Endodermal cell (in vitro differentiated cells): ENCODE measurements around the gene TUT4. TPM values are rescaled to one million over a fixed set of nuclear protein-coding genes. Genes with fewer than 3 reads are reported as not detected.

Experiments
- DNase-seq: peaks from one replicate; pipeline ENCODE4 v3.0.0-alpha.2; 2017
- H3K27ac ChIP-seq: 2 replicates; pipeline ENCODE4 v1.5.1; 2013; ENCODE audit warnings: mild to moderate bottlenecking, low read depth, low read length, moderate library complexity
- H3K27me3 ChIP-seq: 2 replicates; pipeline ENCODE4 v1.6.1; 2013; ENCODE audit warnings: mild to moderate bottlenecking, low read length, moderate library complexity; ENCODE audit not compliant: insufficient read depth, control insufficient read depth, poor library complexity, severe bottlenecking
- H3K36me3 ChIP-seq: 2 replicates; pipeline ENCODE4 v1.7.0; 2013; ENCODE audit warnings: mild to moderate bottlenecking, low read length, moderate library complexity; ENCODE audit not compliant: control insufficient read depth, insufficient read depth
- H3K4me1 ChIP-seq: one replicate; pipeline ENCODE4 v1.7.0; 2013; ENCODE audit warnings: low read length; ENCODE audit not compliant: control insufficient read depth, insufficient read depth
- H3K4me3 ChIP-seq: 2 replicates; pipeline ENCODE4 v1.5.1; 2013; ENCODE audit warnings: mild to moderate bottlenecking, low read length, moderate library complexity
- H3K9ac ChIP-seq: 2 replicates; pipeline ENCODE4 v1.6.1; 2013; ENCODE audit warnings: mild to moderate bottlenecking, low read length, moderate library complexity; ENCODE audit not compliant: poor library complexity, severe bottlenecking; ENCODE audit errors: extremely low read depth
- H3K9me3 ChIP-seq: 2 replicates; pipeline ENCODE4 v1.6.1; 2013; ENCODE audit warnings: mild to moderate bottlenecking, low read length, moderate library complexity; ENCODE audit not compliant: control insufficient read depth
- H3K27ac Mint-ChIP-seq: 2 replicates; pipeline ENCODE4 v1.8.0; 2020; ENCODE audit warnings: mixed read lengths
- H3K27me3 Mint-ChIP-seq: 2 replicates; pipeline ENCODE4 v1.8.0; 2021; ENCODE audit warnings: mild to moderate bottlenecking, mixed read lengths; ENCODE audit not compliant: insufficient read depth
- H3K36me3 Mint-ChIP-seq: 2 replicates; pipeline ENCODE4 v1.8.0; 2020; ENCODE audit warnings: low read depth, mixed read lengths
- H3K4me1 Mint-ChIP-seq: 2 replicates; pipeline ENCODE4 v1.8.0; 2020; ENCODE audit warnings: mixed read lengths
- H3K4me3 Mint-ChIP-seq: 2 replicates; pipeline ENCODE4 v1.8.0; 2020; ENCODE audit warnings: mild to moderate bottlenecking, moderate library complexity, mixed read lengths
- H3K9me3 Mint-ChIP-seq: 2 replicates; pipeline ENCODE4 v1.8.0; 2020; ENCODE audit warnings: mild to moderate bottlenecking, mixed read lengths
- WGBS, 2 experiments: methylation state at CpG; one replicate each; pipeline versions ENCODE4 v1.1.5 to v1.1.7; 2013; ENCODE audit warnings: missing lambda C conversion rate in 2 of 2, mixed read lengths in 1 of 2; ENCODE audit not compliant: insufficient coverage in 1 of 2, insufficient read length in 1 of 2; 5-methylcytosine and 5-hydroxymethylcytosine counted together
- total RNA-seq, 2 donors: library from RNA; stranded (reverse); fragmentation: NEBNext Ultra II Directional in 1 of 2; extraction: Animal tissue kit (Norgen Biotek cat#: 25700) in 1 of 2; gene quantifications; 2 replicates in 1 of 2; 3 replicates in 1 of 2; pipeline ENCODE4 v1.2.1, GENCODE V29; 2021
- TF ChIP-seq, protein P1 (sequence below): fragments of 200-600 bp; sonication (generic); conservative IDR thresholded peaks from 2 replicates; pipeline ENCODE4 v1.5.0; 2021; ENCODE audit warnings: antibody characterized with exemption, mild to moderate bottlenecking

Gene TUT4
- total RNA-seq, 2 donors from 2014 or later = 131 to 170 TPM

DNA sequence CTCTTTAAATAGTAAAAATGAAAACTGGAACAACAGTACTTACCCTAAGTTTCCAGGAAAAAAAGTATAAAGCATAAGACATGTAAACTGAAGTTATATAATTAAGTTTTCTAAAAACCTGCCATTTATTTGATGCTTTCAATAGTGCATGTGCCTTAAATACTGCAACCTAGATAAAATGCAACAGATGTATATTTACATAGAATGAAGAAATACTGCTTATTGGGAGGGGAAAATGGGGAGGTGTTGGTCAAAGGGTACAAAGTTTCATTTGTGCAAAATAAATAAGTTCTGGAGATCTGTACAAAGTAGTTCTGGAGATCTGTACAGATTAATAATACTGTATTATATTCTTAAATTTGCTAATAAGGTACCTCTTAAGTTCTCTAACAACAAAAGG lies 79.9 kb downstream of the TUT4 start:
- Mint-ChIP-seq H3K36me3 (peaks cover 42% of the 10 kb centered on the region), H3K9me3 (no peaks in the 10 kb centered on the region), H3K4me3 (no peak overlapping the region), H3K27me3 (no peaks in the 10 kb centered on the region), H3K27ac (no peak overlapping the region), H3K4me1 (peaks cover 6% of the 10 kb centered on the region)
- Histone ChIP-seq H3K4me1 (no peaks in the 10 kb centered on the region), H3K27ac (no peak overlapping the region), H3K9me3 (no peaks in the 10 kb centered on the region), H3K27me3 (no peaks in the 10 kb centered on the region), H3K36me3 (peaks cover 93% of the 10 kb centered on the region), H3K9ac (no peak overlapping the region), H3K4me3 (no peak overlapping the region)
- TF ChIP-seq, protein P1, sequence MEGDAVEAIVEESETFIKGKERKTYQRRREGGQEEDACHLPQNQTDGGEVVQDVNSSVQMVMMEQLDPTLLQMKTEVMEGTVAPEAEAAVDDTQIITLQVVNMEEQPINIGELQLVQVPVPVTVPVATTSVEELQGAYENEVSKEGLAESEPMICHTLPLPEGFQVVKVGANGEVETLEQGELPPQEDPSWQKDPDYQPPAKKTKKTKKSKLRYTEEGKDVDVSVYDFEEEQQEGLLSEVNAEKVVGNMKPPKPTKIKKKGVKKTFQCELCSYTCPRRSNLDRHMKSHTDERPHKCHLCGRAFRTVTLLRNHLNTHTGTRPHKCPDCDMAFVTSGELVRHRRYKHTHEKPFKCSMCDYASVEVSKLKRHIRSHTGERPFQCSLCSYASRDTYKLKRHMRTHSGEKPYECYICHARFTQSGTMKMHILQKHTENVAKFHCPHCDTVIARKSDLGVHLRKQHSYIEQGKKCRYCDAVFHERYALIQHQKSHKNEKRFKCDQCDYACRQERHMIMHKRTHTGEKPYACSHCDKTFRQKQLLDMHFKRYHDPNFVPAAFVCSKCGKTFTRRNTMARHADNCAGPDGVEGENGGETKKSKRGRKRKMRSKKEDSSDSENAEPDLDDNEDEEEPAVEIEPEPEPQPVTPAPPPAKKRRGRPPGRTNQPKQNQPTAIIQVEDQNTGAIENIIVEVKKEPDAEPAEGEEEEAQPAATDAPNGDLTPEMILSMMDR = no peak
- no peak for DNase-seq

DNA sequence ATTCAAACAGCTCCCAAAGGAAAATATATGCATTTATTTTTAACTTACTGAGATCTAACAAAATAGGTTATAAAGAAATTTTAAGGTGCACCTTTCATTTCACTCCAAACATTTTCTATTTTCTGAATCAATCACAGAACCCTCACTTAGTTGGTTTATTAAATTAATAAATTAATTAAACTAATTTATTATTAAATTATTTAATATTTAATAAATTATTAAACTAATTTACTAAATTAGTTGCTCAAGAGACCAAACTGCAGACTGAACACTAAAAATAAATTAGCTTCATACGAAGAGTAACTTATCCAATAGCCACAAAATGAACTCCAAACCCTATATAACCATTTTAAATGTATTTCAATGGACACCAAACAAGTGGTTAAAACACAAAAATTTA lies 80.5 kb downstream of the TUT4 start:
- Histone ChIP-seq H3K9me3 (no peaks in the 10 kb centered on the region), H3K27ac (no peak overlapping the region), H3K9ac (no peak overlapping the region), H3K36me3 (peaks cover 93% of the 10 kb centered on the region), H3K4me1 (no peaks in the 10 kb centered on the region), H3K27me3 (no peaks in the 10 kb centered on the region), H3K4me3 (no peak overlapping the region)
- Mint-ChIP-seq H3K4me3 (no peak overlapping the region), H3K36me3 (peaks cover 41% of the 10 kb centered on the region), H3K4me1 (peaks cover 6% of the 10 kb centered on the region), H3K9me3 (no peaks in the 10 kb centered on the region), H3K27ac (no peak overlapping the region), H3K27me3 (no peaks in the 10 kb centered on the region)
- DNase-seq = no peak
- 94% methylated on average over 1 of the region's 1 CpG; no CpG with 5 or more reads in 1 of the 2 experiments for WGBS, 2 experiments
- TF ChIP-seq, protein P1 = no peak

DNA sequence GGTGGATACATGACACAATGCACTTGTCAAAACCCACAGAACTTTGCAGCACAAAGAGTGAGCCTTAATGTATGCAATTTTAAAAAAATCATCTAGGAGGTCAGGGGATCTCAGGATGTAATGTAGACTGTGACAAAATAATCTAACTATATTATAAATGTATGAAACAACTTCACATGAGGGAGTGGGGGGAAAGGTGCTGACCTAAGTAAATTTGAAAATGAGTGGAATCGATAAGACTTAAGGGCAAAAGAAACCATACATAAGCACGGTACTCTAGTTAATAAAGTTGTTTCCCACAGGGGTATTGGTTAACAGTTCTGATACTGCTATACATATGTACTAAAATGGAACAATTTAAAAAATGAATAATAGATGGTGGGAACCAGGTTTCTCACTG lies 83.8 kb downstream of the TUT4 start:
- TF ChIP-seq, protein P1 = no peak
- 94% methylated on average over 2 of the region's 2 CpGs; no CpG with 5 or more reads in 1 of the 2 experiments for WGBS, 2 experiments
- Mint-ChIP-seq H3K4me3 (no peak overlapping the region), H3K27ac (no peak overlapping the region), H3K27me3 (no peaks in the 10 kb centered on the region), H3K36me3 (peaks cover 43% of the 10 kb centered on the region), H3K4me1 (no peaks in the 10 kb centered on the region), H3K9me3 (no peaks in the 10 kb centered on the region)
- no peak overlapping the region for H3K27ac ChIP-seq
- no peaks in the 10 kb centered on the region for H3K9me3 ChIP-seq
- no peak overlapping the region for H3K9ac ChIP-seq
- no peaks in the 10 kb centered on the region for H3K27me3 ChIP-seq
- H3K4me1 ChIP-seq = no peaks in the 10 kb centered on the region
- no peak overlapping the region for H3K4me3 ChIP-seq
- H3K36me3 ChIP-seq = peaks cover 90% of the 10 kb centered on the region
- DNase-seq = no peak
